Activated CD4-positive, alpha-beta T cell treated with anti-CD3 and anti-CD28 coated beads, Interleukin-2, amount 50 U/mL, for 1 hour (primary cell): Measurements from ENCODE around the gene BAIAP3.
"Not testable (repeated sequence)": the region's sequence is repeated elsewhere in the genome, so short reads cannot be mapped to it uniquely, and the experiment has no call there.

ENCODE experiments used
- DNase-seq: peaks from one replicate; pipeline ENCODE4 v3.0.0-alpha.2; 2020

BAIAP3 gene

GRCh38 chr16:1333149-1333812 lies at the start of gene BAIAP3:
Gene BAIAP3, plus strand, starts transcription at chr16:1333645. Its CDS starts 4,905 bp downstream, at chr16:1338550.
- DNase-seq: peak; percentile 51

GRCh38 chr16:1283996-1284616 lies 49.3 kb upstream of the BAIAP3 start:
- DNase-seq: no peak

GRCh38 chr16:1285669-1286512 lies 47.6 kb upstream of the BAIAP3 start:
- no peak for DNase-seq

- no peak for DNase-seq
Observed at GRCh38 chr16:1286513-1287094, 46.8 kb upstream of the BAIAP3 start.

- DNase-seq: no peak
Observed at GRCh38 chr16:1287982-1288670, 45.3 kb upstream of the BAIAP3 start.

- no peak for DNase-seq
Observed at GRCh38 chr16:1288813-1289476, 44.5 kb upstream of the BAIAP3 start.

GRCh38 chr16:1289477-1289866 lies 44.0 kb upstream of the BAIAP3 start:
- DNase-seq: no peak

GRCh38 chr16:1290063-1290501 lies 43.4 kb upstream of the BAIAP3 start:
- no peak for DNase-seq

- no peak for DNase-seq
Observed at GRCh38 chr16:1290860-1291575, 42.4 kb upstream of the BAIAP3 start.

GRCh38 chr16:1291576-1291974 lies 41.9 kb upstream of the BAIAP3 start:
- no peak for DNase-seq

GRCh38 chr16:1292208-1292607 lies 41.2 kb upstream of the BAIAP3 start:
- not testable (repeated sequence) for DNase-seq

GRCh38 chr16:1292808-1293207 lies 40.6 kb upstream of the BAIAP3 start:
- not testable (repeated sequence) for DNase-seq

- DNase-seq: no peak
Observed at GRCh38 chr16:1293921-1294656, 39.4 kb upstream of the BAIAP3 start.

- no peak for DNase-seq
Observed at GRCh38 chr16:1295465-1295864, 38.0 kb upstream of the BAIAP3 start.

- not testable (repeated sequence) for DNase-seq
Observed at GRCh38 chr16:1296688-1297017, 36.8 kb upstream of the BAIAP3 start.

GRCh38 chr16:1297018-1297696 lies 36.3 kb upstream of the BAIAP3 start:
- no peak for DNase-seq

GRCh38 chr16:1298406-1298805 lies 35.0 kb upstream of the BAIAP3 start:
- no peak for DNase-seq

GRCh38 chr16:1299012-1299867 lies 34.2 kb upstream of the BAIAP3 start:
- DNase-seq: no peak

GRCh38 chr16:1299868-1300203 lies 33.6 kb upstream of the BAIAP3 start:
- DNase-seq: no peak
